PFSK-1 (cell line): ENCODE results near the gene TEPSIN. TPM values are rescaled to one million over a fixed set of nuclear protein-coding genes. Genes with fewer than 3 reads are reported as not detected.

Source experiments
- FOXP2 ChIP-seq: optimal IDR thresholded peaks from 2 replicates; pipeline ENCODE3; 2011; ENCODE audit warnings: borderline replicate concordance, control low read depth, inconsistent platforms; ENCODE audit not compliant: insufficient read depth; ENCODE audit errors: extremely low read length, extremely low read depth
- POLR2AphosphoS5 ChIP-seq: IDR thresholded peaks from 2 replicates; pipeline ENCODE4 v1.6.1; 2012; ENCODE audit warnings: low read depth, mild to moderate bottlenecking, control low read depth, low read length, moderate library complexity
- REST ChIP-seq, 2 experiments: IDR thresholded peaks; 2 replicates each; pipeline versions ENCODE4 v1.6.1 to v1.8.0; 2011 to 2012; ENCODE audit warnings: low read depth in 2 of 2, low read length in 2 of 2, control low read depth in 1 of 2, inconsistent platforms in 1 of 2, mild to moderate bottlenecking in 1 of 2, moderate library complexity in 1 of 2; ENCODE audit not compliant: insufficient read depth in 1 of 2
- SIN3A ChIP-seq: IDR thresholded peaks from 2 replicates; pipeline ENCODE4 v1.6.1; 2012; ENCODE audit warnings: mild to moderate bottlenecking, low read length, moderate library complexity, borderline replicate concordance; ENCODE audit not compliant: insufficient read depth
- TAF1 ChIP-seq: IDR thresholded peaks from 2 replicates; pipeline ENCODE4 v1.6.1; 2012; ENCODE audit warnings: low read length, control low read depth, borderline replicate concordance; ENCODE audit not compliant: insufficient read depth
- polyA plus RNA-seq: library from polyadenylated mRNA; unstranded; fragments of >200 nt; gene quantifications from one replicate; pipeline ENCODE4 v1.2.1, GENCODE V29; 2012; ENCODE audit warnings: low read depth, missing spikeins; ENCODE audit not compliant: insufficient read length

The TEPSIN gene
- polyA plus RNA-seq, result 48.5 TPM

- TF ChIP-seq POLR2AphosphoS5 (peak; percentile 72), FOXP2 (peak; percentile 59), SIN3A (peak; percentile 38; the same call in 1 of the 2 replicates), TAF1 (peak; percentile 82; the same call in 1 of the 2 replicates), REST (IDR thresholded peaks at IDR 0.05; ENCODE audit: insufficient read depth in 1 of 2, low read depth in 2 of 2, low read length in 2 of 2) (no peak)
Observed at GRCh38 chr17:81238815-81239713, at the start of gene TEPSIN, which contains the start of gene NDUFAF8. TSS of gene TEPSIN (minus strand) at chr17:81239055. CDS start at chr17:81239033, 22 bp downstream. TSS of gene NDUFAF8 (plus strand) at chr17:81239318. CDS start at chr17:81239364, 46 bp downstream.

- no peak for TF ChIP-seq POLR2AphosphoS5
- TF ChIP-seq SIN3A, result no peak
- no peak for TF ChIP-seq TAF1
- TF ChIP-seq FOXP2, result no peak
- TF ChIP-seq REST (IDR thresholded peaks at IDR 0.05; ENCODE audit: insufficient read depth in 1 of 2, low read depth in 2 of 2, low read length in 2 of 2), result no peak
Observed at GRCh38 chr17:81287741-81288430, 49.0 kb upstream of the TEPSIN start.

DNA sequence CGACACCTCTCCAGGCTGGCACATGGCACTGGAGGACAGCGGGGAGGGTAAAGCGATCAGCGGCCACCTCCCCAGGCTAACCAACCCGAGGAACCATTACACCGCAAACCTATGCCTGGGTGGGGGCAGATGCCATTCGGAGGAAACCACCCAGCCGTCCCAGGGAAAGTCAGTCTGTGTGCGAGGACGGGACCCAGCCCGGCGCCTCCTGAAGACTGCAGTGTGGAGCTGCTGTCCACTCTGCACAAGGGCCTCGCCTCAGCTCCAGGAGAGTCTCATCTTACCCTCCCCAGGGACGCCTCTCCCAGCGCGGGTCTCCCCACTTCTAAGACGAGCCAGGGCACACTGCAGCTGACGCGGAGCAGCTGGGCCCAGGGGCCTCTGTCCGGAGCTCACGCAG lies 48.3 kb upstream of the TEPSIN start:
- TF ChIP-seq REST (IDR thresholded peaks at IDR 0.05; ENCODE audit: insufficient read depth in 1 of 2, low read depth in 2 of 2, low read length in 2 of 2) (no peak), FOXP2 (no peak), TAF1 (no peak), POLR2AphosphoS5 (no peak)

GRCh38 chr17:81286491-81287145 lies 47.8 kb upstream of the TEPSIN start:
- TF ChIP-seq SIN3A (no peak), TAF1 (no peak), REST (IDR thresholded peaks at IDR 0.05; ENCODE audit: insufficient read depth in 1 of 2, low read depth in 2 of 2, low read length in 2 of 2) (no peak), FOXP2 (no peak), POLR2AphosphoS5 (no peak)
